Measurements from ENCODE around the gene KCND3. TPM values are rescaled to one million over a fixed set of nuclear protein-coding genes. Genes with fewer than 3 reads are reported as not detected.

The KCND3 gene
- polyA plus RNA-seq, 1 donor from 2014 or later: 7.8 TPM

- Histone ChIP-seq H3K36me3 (ENCODE audit: insufficient read depth, low read length) (no peaks in the 10 kb centered on the region), H3K4me3 (ENCODE audit: low read length) (no peak overlapping the region), H4K20me1 (ENCODE audit: insufficient read depth) (no peaks in the 10 kb centered on the region), H3K4me2 (ENCODE audit: low read length) (no peak overlapping the region), H3K9me3 (ENCODE audit: low read length) (no peaks in the 10 kb centered on the region), H3K9me2 (ENCODE audit: insufficient read depth, low read length) (no peaks in the 10 kb centered on the region), H3K9ac (ENCODE audit: low read length) (no peak overlapping the region), H2AFZ (ENCODE audit: low read depth, low read length) (no peak overlapping the region), H3K27me3 (ENCODE audit: insufficient read depth, low read depth, low read length) (peaks cover 15% of the 10 kb centered on the region), H3K27ac (ENCODE audit: low read length) (no peak overlapping the region), H3K79me2 (replicated peaks; ENCODE audit: insufficient read depth, low read length) (no peaks in the 10 kb centered on the region), H3F3A (ENCODE audit: insufficient read depth, low read length, poor library complexity, severe bottlenecking) (no peaks in the 10 kb centered on the region)
- TF ChIP-seq CTCF (IDR thresholded peaks at IDR 0.05; ENCODE audit: poor library complexity, severe bottlenecking) (no peak), RAD21 (conservative IDR thresholded peaks at IDR 0.05) (no peak), TAF1 (IDR thresholded peaks at IDR 0.05; ENCODE audit: low read depth) (no peak)
These were observed 6.0 kb downstream of the KCND3 start for GRCh38 chr1:111983500-111983899.

GRCh38 chr1:111982428-111982827 is 7.0 kb downstream of the KCND3 start:
- H3K36me3 ChIP-seq (ENCODE audit: insufficient read depth, low read length): no peaks in the 10 kb centered on the region

More at GRCh38 chr1:111982428-111982827, 7.0 kb downstream of the KCND3 start:
- H3K9ac ChIP-seq (ENCODE audit: low read length): no peak overlapping the region
- no peaks in the 10 kb centered on the region for H3K9me3 ChIP-seq (ENCODE audit: low read length)
- H3K27ac ChIP-seq (ENCODE audit: low read length): no peak overlapping the region
- no peaks in the 10 kb centered on the region for H3K9me2 ChIP-seq (ENCODE audit: insufficient read depth, low read length)
- no peak overlapping the region for H3K4me3 ChIP-seq (ENCODE audit: low read length)
- H3F3A ChIP-seq (ENCODE audit: insufficient read depth, low read length, poor library complexity, severe bottlenecking): no peaks in the 10 kb centered on the region
- TF ChIP-seq TAF1 (IDR thresholded peaks at IDR 0.05; ENCODE audit: low read depth) (no peak), SMC3 (conservative IDR thresholded peaks at IDR 0.05; ENCODE audit: poor library complexity) (no peak), EZH2 (IDR thresholded peaks at IDR 0.05; ENCODE audit: borderline replicate concordance, insufficient read depth, low read length, poor library complexity, severe bottlenecking) (no peak), REST (IDR thresholded peaks at IDR 0.05; ENCODE audit: borderline replicate concordance) (no peak), RAD21 (conservative IDR thresholded peaks at IDR 0.05) (no peak), POLR2AphosphoS5 (IDR thresholded peaks at IDR 0.05) (no peak), CTCF (IDR thresholded peaks at IDR 0.05; ENCODE audit: poor library complexity, severe bottlenecking) (no peak), MXI1 (conservative IDR thresholded peaks at IDR 0.05; ENCODE audit: poor library complexity, severe bottlenecking) (no peak), EP300 (conservative IDR thresholded peaks at IDR 0.05; ENCODE audit: poor library complexity, severe bottlenecking) (no peak)
- H3K79me2 ChIP-seq (replicated peaks; ENCODE audit: insufficient read depth, low read length): no peaks in the 10 kb centered on the region
- H3K27me3 ChIP-seq (ENCODE audit: insufficient read depth, low read depth, low read length): peaks cover 4% of the 10 kb centered on the region
- no peaks in the 10 kb centered on the region for H4K20me1 ChIP-seq (ENCODE audit: insufficient read depth)
- H3K4me2 ChIP-seq (ENCODE audit: low read length): no peak overlapping the region
- no peak overlapping the region for H2AFZ ChIP-seq (ENCODE audit: low read depth, low read length)
